CD4-positive, alpha-beta memory T cell (primary cell): ENCODE measurements around the gene PALMD. TPM values are rescaled to one million over a fixed set of nuclear protein-coding genes. Genes with fewer than 3 reads are reported as not detected.

Experiments
- CTCF ChIA-PET: fragments of 350-600 bp; sonication (Branson Sonifier 250); formaldehyde crosslinking; loops from one replicate; lab custom pipeline; 2021; ENCODE audit warnings: inconsistent platforms; ENCODE audit not compliant: partially characterized antibody; lab: Charles Lee
- POLR2A ChIA-PET: fragments of 350-600 bp; sonication (Branson Sonifier 250); formaldehyde crosslinking; loops from one replicate; lab custom pipeline; 2021; ENCODE audit not compliant: partially characterized antibody; lab: Charles Lee
- DNase-seq, 5 donors: peaks; one replicate each; pipeline versions ENCODE4 v3.0.0 to v3.0.0-alpha.2; 2020 to 2022; ENCODE audit warnings: mixed read lengths in 1 of 5
- H3K27ac ChIP-seq: one replicate; pipeline ENCODE4 v1.7.0; 2013; ENCODE audit warnings: low read depth, low read length
- H3K27me3 ChIP-seq: 2 replicates; pipeline ENCODE4 v1.7.0; 2013; ENCODE audit warnings: mild to moderate bottlenecking, low read length, moderate library complexity; ENCODE audit not compliant: insufficient read depth
- H3K36me3 ChIP-seq: 2 replicates; pipeline ENCODE4 v1.7.0; 2013; ENCODE audit warnings: mild to moderate bottlenecking, low read length, moderate library complexity; ENCODE audit not compliant: insufficient read depth
- H3K4me1 ChIP-seq: 2 replicates; pipeline ENCODE4 v1.7.0; 2013; ENCODE audit warnings: mild to moderate bottlenecking, low read length, moderate library complexity; ENCODE audit not compliant: insufficient read depth
- H3K4me3 ChIP-seq, 2 donors: one replicate each; pipeline ENCODE4 v1.7.0; 2013; ENCODE audit warnings: low read length in 2 of 2, mild to moderate bottlenecking in 1 of 2
- H3K9me3 ChIP-seq, 2 donors: one replicate each; pipeline ENCODE4 v1.7.0; 2013; ENCODE audit warnings: low read length in 2 of 2, control low read depth in 1 of 2; ENCODE audit not compliant: control insufficient read depth in 1 of 2
- H3K27ac Mint-ChIP-seq, 7 donors: one replicate each; pipeline ENCODE4 v1.8.0; 2020 to 2021; ENCODE audit warnings: mixed read lengths in 7 of 7, mild to moderate bottlenecking in 6 of 7, inconsistent platforms in 3 of 7, moderate library complexity in 3 of 7
- H3K27me3 Mint-ChIP-seq, 2 donors: one replicate each; pipeline ENCODE4 v1.8.0; 2020 to 2021; ENCODE audit warnings: mixed read lengths in 2 of 2
- H3K36me3 Mint-ChIP-seq, 2 donors: one replicate each; pipeline ENCODE4 v1.8.0; 2020 to 2021; ENCODE audit warnings: mixed read lengths in 2 of 2, inconsistent platforms in 1 of 2, mild to moderate bottlenecking in 1 of 2
- H3K4me1 Mint-ChIP-seq, 4 donors: one replicate each; pipeline ENCODE4 v1.8.0; 2020 to 2021; ENCODE audit warnings: mixed read lengths in 4 of 4, mild to moderate bottlenecking in 1 of 4
- H3K4me3 Mint-ChIP-seq, 8 donors: one replicate each; pipeline ENCODE4 v1.8.0; 2020 to 2021; ENCODE audit warnings: mixed read lengths in 8 of 8, mild to moderate bottlenecking in 7 of 8, moderate library complexity in 6 of 8, inconsistent platforms in 3 of 8
- H3K9me3 Mint-ChIP-seq, 8 donors: one replicate each; pipeline ENCODE4 v1.8.0; 2020 to 2021; ENCODE audit warnings: mixed read lengths in 8 of 8, mild to moderate bottlenecking in 5 of 8, inconsistent platforms in 3 of 8, moderate library complexity in 1 of 8
- intact Hi-C: fragments of 100-400 bp; cut with micrococcal nuclease; formaldehyde crosslinking; loops from one replicate; pipeline ENCODE4 v1.15.1; 2023
- polyA plus RNA-seq, 2 donors: library from polyadenylated mRNA; unstranded; fragments of 300-500 nt; fragmentation: Illumina TruSeq; gene quantifications; one replicate each; pipeline ENCODE4 v1.2.3, GENCODE V29; 2021
- total RNA-seq, 2 experiments: library from RNA; stranded (reverse); gene quantifications; one replicate each; pipeline ENCODE4 v1.2.3, GENCODE V29; 2021

The PALMD gene
- total and polyA plus RNA-seq, 4 experiments from 2014 or later = not detected

GRCh38 chr1:99676876-99677275 lies 31.0 kb downstream of the PALMD start:
- H3K9me3 ChIP-seq = no peaks in the 10 kb centered on the region
- no peaks in the 10 kb centered on the region for H3K36me3 Mint-ChIP-seq
- DNase-seq = no peak
- no peaks in the 10 kb centered on the region for H3K9me3 Mint-ChIP-seq
- no peaks in the 10 kb centered on the region for H3K27me3 ChIP-seq
- H3K27ac ChIP-seq = no peak overlapping the region
- no peaks in the 10 kb centered on the region for H3K4me1 Mint-ChIP-seq
- H3K27ac Mint-ChIP-seq = no peak overlapping the region
- no peaks in the 10 kb centered on the region for H3K4me1 ChIP-seq
- ChIA-PET CTCF (no interaction called here), POLR2A (no interaction called here)
- intact Hi-C loops = no loop called here
- H3K4me3 ChIP-seq = no peak overlapping the region
- H3K36me3 ChIP-seq = no peaks in the 10 kb centered on the region
- no peak overlapping the region for H3K4me3 Mint-ChIP-seq
- H3K27me3 Mint-ChIP-seq = peaks cover 3 to 18% of the 10 kb centered on the region in 2 donors

- ChIA-PET CTCF (no interaction called here), POLR2A (no interaction called here)
- Mint-ChIP-seq H3K36me3 (no peaks in the 10 kb centered on the region), H3K27me3 (peaks cover 4 to 14% of the 10 kb centered on the region in 2 donors), H3K27ac (no peak overlapping the region), H3K4me3 (no peak overlapping the region), H3K4me1 (no peaks in the 10 kb centered on the region), H3K9me3 (no peaks in the 10 kb centered on the region)
- no peaks in the 10 kb centered on the region for H3K9me3 ChIP-seq
- intact Hi-C loops = no loop called here
- H3K27ac ChIP-seq = no peak overlapping the region
- no peaks in the 10 kb centered on the region for H3K4me1 ChIP-seq
- no peaks in the 10 kb centered on the region for H3K27me3 ChIP-seq
- no peak for DNase-seq
- no peak overlapping the region for H3K4me3 ChIP-seq
- no peaks in the 10 kb centered on the region for H3K36me3 ChIP-seq
Observed at GRCh38 chr1:99677416-99677815, 31.5 kb downstream of the PALMD start.

- DNase-seq = no peak
- no peaks in the 10 kb centered on the region for H3K36me3 ChIP-seq
- Mint-ChIP-seq H3K4me1 (no peaks in the 10 kb centered on the region), H3K27ac (no peak overlapping the region), H3K36me3 (no peaks in the 10 kb centered on the region), H3K27me3 (peaks cover 4 to 5% of the 10 kb centered on the region in 2 donors), H3K9me3 (no peaks in the 10 kb centered on the region), H3K4me3 (no peak overlapping the region)
- H3K27me3 ChIP-seq = no peaks in the 10 kb centered on the region
- CTCF ChIA-PET = interaction anchor here (1.4 kb wide), 1 partner anchor 931 kb away, joined by 3 read pairs; no protein-coding TSS in a partner anchor
- POLR2A ChIA-PET = no interaction called here
- H3K4me3 ChIP-seq = no peak overlapping the region
- intact Hi-C loops = no loop called here
- no peaks in the 10 kb centered on the region for H3K4me1 ChIP-seq
- H3K9me3 ChIP-seq = no peaks in the 10 kb centered on the region
- no peak overlapping the region for H3K27ac ChIP-seq
Observed at GRCh38 chr1:99680270-99680669, 34.4 kb downstream of the PALMD start.

GRCh38 chr1:99681583-99681982 lies 35.7 kb downstream of the PALMD start:
- H3K36me3 ChIP-seq = no peaks in the 10 kb centered on the region
- no peak overlapping the region for H3K27ac ChIP-seq
- H3K27me3 Mint-ChIP-seq = peaks cover 4 to 5% of the 10 kb centered on the region in 2 donors
- ChIA-PET CTCF (no interaction called here), POLR2A (no interaction called here)
- H3K9me3 ChIP-seq = no peaks in the 10 kb centered on the region
- H3K4me3 ChIP-seq = no peak overlapping the region
- H3K27ac Mint-ChIP-seq = no peak overlapping the region
- H3K36me3 Mint-ChIP-seq = no peaks in the 10 kb centered on the region
- H3K27me3 ChIP-seq = no peaks in the 10 kb centered on the region
- no peak for DNase-seq
- no peaks in the 10 kb centered on the region for H3K4me1 ChIP-seq
- H3K4me1 Mint-ChIP-seq = peaks cover 0 to 2% (median under 1%) of the 10 kb centered on the region in 4 donors
- H3K9me3 Mint-ChIP-seq = no peaks in the 10 kb centered on the region
- no peak overlapping the region for H3K4me3 Mint-ChIP-seq
- intact Hi-C loops = no loop called here

GRCh38 chr1:99682291-99682751 lies 36.4 kb downstream of the PALMD start:
- intact Hi-C loops = no loop called here
- Mint-ChIP-seq H3K4me1 (peaks cover 0 to 2% (median under 1%) of the 10 kb centered on the region in 4 donors), H3K27ac (no peak overlapping the region), H3K36me3 (no peaks in the 10 kb centered on the region), H3K27me3 (peaks cover 3 to 4% of the 10 kb centered on the region in 2 donors), H3K4me3 (no peak overlapping the region), H3K9me3 (no peaks in the 10 kb centered on the region)
- H3K36me3 ChIP-seq = no peaks in the 10 kb centered on the region
- no peaks in the 10 kb centered on the region for H3K27me3 ChIP-seq
- H3K9me3 ChIP-seq = no peaks in the 10 kb centered on the region
- H3K4me3 ChIP-seq = no peak overlapping the region
- no peak for DNase-seq
- H3K4me1 ChIP-seq = no peaks in the 10 kb centered on the region
- POLR2A ChIA-PET = no interaction called here
- H3K27ac ChIP-seq = no peak overlapping the region
- CTCF ChIA-PET = no interaction called here

- Mint-ChIP-seq H3K36me3 (no peaks in the 10 kb centered on the region), H3K4me1 (peaks cover 0 to 2% (median under 1%) of the 10 kb centered on the region in 4 donors), H3K9me3 (no peaks in the 10 kb centered on the region), H3K4me3 (no peak overlapping the region), H3K27ac (no peak overlapping the region), H3K27me3 (peaks cover 4 to 6% of the 10 kb centered on the region in 2 donors)
- intact Hi-C loops = loop anchor here (1.0 to 5.0 kb wide), 3 partner anchors 505 to 936 kb away; no protein-coding TSS in a partner anchor
- H3K27me3 ChIP-seq = no peaks in the 10 kb centered on the region
- no peak overlapping the region for H3K27ac ChIP-seq
- H3K9me3 ChIP-seq = no peaks in the 10 kb centered on the region
- peak in 4 of 5 donors; percentile 13 to 21 (median 16) for DNase-seq
- H3K4me1 ChIP-seq = no peaks in the 10 kb centered on the region
- no peak overlapping the region for H3K4me3 ChIP-seq
- no peaks in the 10 kb centered on the region for H3K36me3 ChIP-seq
- POLR2A ChIA-PET = no interaction called here
- CTCF ChIA-PET = interaction anchor here (1.0 to 2.4 kb wide), 9 partner anchors 9 to 936 kb away, joined by 3 to 13 read pairs (median 7); no protein-coding TSS in a partner anchor
Observed at GRCh38 chr1:99685516-99686180, 39.7 kb downstream of the PALMD start.

GRCh38 chr1:99691175-99691574 lies 45.3 kb downstream of the PALMD start:
- intact Hi-C loops = no loop called here
- no peaks in the 10 kb centered on the region for H3K9me3 Mint-ChIP-seq
- H3K36me3 Mint-ChIP-seq = no peaks in the 10 kb centered on the region
- ChIA-PET POLR2A (no interaction called here), CTCF (interaction anchor here (1.3 kb wide), 1 partner anchor 16 kb away, joined by 5 read pairs; no protein-coding TSS in a partner anchor)
- H3K4me3 Mint-ChIP-seq = no peak overlapping the region
- Histone ChIP-seq H3K36me3 (no peaks in the 10 kb centered on the region), H3K4me1 (no peaks in the 10 kb centered on the region), H3K27me3 (no peaks in the 10 kb centered on the region), H3K9me3 (no peaks in the 10 kb centered on the region), H3K27ac (no peak overlapping the region), H3K4me3 (no peak overlapping the region)
- H3K27ac Mint-ChIP-seq = no peak overlapping the region
- no peaks in the 10 kb centered on the region for H3K4me1 Mint-ChIP-seq
- no peak for DNase-seq
- peaks cover 14 to 16% of the 10 kb centered on the region in 2 donors for H3K27me3 Mint-ChIP-seq
